Astrocyte (in vitro differentiated cells and primary cell): ENCODE measurements around the gene GM2A.
"Not testable (repeated sequence)": the region's sequence is repeated elsewhere in the genome, so short reads cannot be mapped to it uniquely, and the experiment has no call there.

Source experiments
- EZH2 ChIP-seq: IDR thresholded peaks from 2 replicates; pipeline ENCODE4 v1.6.1; 2012; ENCODE audit warnings: mild to moderate bottlenecking, low read length, inconsistent platforms; ENCODE audit not compliant: insufficient read depth
- TF ChIP-seq, protein P1 (sequence below): IDR thresholded peaks from 2 replicates; pipeline ENCODE4 v1.5.1; 2011; ENCODE audit warnings: low read depth, mild to moderate bottlenecking, inconsistent platforms, low read length, moderate library complexity; ENCODE audit not compliant: insufficient read depth

DNA sequence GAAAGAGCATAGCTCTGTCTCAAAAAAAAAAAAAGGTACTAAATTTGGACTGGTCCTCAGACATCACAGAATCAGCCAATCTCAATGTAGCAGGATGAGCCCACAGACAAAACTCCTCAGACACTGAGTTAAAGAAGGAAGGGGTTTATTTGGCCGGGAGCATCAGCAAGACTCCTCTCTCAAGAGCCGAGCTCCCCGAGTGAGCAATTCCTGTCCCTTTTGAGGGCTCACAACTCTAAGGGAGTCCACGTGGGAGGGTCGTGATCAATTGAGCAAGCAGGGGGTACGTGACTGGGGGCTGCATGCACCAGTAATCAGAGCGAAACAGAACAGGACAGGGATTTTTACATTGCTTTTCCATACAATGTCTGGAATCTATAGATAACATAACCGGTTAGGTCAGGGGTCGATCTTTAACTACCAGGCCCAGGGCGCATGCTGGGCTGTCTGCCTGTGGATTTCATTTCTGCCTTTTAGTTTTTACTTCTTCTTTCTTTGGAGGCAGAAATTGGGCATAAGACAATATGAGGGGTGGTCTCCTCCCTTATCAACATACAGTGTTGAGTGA lies 12.6 kb upstream of the GM2A start:
- TF ChIP-seq, protein P1, sequence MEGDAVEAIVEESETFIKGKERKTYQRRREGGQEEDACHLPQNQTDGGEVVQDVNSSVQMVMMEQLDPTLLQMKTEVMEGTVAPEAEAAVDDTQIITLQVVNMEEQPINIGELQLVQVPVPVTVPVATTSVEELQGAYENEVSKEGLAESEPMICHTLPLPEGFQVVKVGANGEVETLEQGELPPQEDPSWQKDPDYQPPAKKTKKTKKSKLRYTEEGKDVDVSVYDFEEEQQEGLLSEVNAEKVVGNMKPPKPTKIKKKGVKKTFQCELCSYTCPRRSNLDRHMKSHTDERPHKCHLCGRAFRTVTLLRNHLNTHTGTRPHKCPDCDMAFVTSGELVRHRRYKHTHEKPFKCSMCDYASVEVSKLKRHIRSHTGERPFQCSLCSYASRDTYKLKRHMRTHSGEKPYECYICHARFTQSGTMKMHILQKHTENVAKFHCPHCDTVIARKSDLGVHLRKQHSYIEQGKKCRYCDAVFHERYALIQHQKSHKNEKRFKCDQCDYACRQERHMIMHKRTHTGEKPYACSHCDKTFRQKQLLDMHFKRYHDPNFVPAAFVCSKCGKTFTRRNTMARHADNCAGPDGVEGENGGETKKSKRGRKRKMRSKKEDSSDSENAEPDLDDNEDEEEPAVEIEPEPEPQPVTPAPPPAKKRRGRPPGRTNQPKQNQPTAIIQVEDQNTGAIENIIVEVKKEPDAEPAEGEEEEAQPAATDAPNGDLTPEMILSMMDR, result not testable (repeated sequence)
- not testable (repeated sequence) for TF ChIP-seq EZH2
